Nephron (organoid): Measurements from ENCODE around the gene LMNTD1.

Experiments used
- H3K27ac Mint-ChIP-seq, 3 experiments: 2 replicates each; pipeline ENCODE4 v1.8.0; 2020; ENCODE audit warnings: mixed read lengths in 3 of 3, mild to moderate bottlenecking in 2 of 3, moderate library complexity in 1 of 3
- H3K27me3 Mint-ChIP-seq: 2 replicates; pipeline ENCODE4 v1.8.0; 2021; ENCODE audit warnings: low read depth, mild to moderate bottlenecking, moderate library complexity, mixed read lengths
- H3K36me3 Mint-ChIP-seq: 2 replicates; pipeline ENCODE4 v1.8.0; 2020; ENCODE audit warnings: low read depth, mixed read lengths
- H3K4me1 Mint-ChIP-seq: 2 replicates; pipeline ENCODE4 v1.8.0; 2020; ENCODE audit warnings: mixed read lengths
- H3K4me3 Mint-ChIP-seq, 3 experiments: 2 replicates each; pipeline ENCODE4 v1.8.0; 2020; ENCODE audit warnings: mild to moderate bottlenecking in 3 of 3, mixed read lengths in 3 of 3, moderate library complexity in 2 of 3
- H3K9me3 Mint-ChIP-seq: 2 replicates; pipeline ENCODE4 v1.8.0; 2020; ENCODE audit warnings: mixed read lengths
- CTCF ChIP-seq, 3 experiments: fragments of 200-600 bp; sonication (generic); IDR thresholded peaks; one replicate each; pipeline ENCODE4 v1.5.0; 2021; ENCODE audit warnings: antibody characterized with exemption in 3 of 3; ENCODE audit not compliant: unreplicated experiment in 3 of 3

The LMNTD1 gene

GRCh38 chr12:25590011-25590721 is 37.1 kb upstream of the LMNTD1 start:
- peaks cover 3% of the 10 kb centered on the region for H3K27me3 Mint-ChIP-seq
- peaks cover 10% of the 10 kb centered on the region for H3K4me1 Mint-ChIP-seq
- peaks cover 19% of the 10 kb centered on the region for H3K9me3 Mint-ChIP-seq
- H3K27ac Mint-ChIP-seq, result peak overlapping the region in 1 of 3 experiments; percentile 7
- H3K36me3 Mint-ChIP-seq, result no peaks in the 10 kb centered on the region
- no peak overlapping the region for H3K4me3 Mint-ChIP-seq
- TF ChIP-seq CTCF (IDR thresholded peaks at IDR 0.05; ENCODE audit: unreplicated experiment in 3 of 3), result no peak

GRCh38 chr12:25587346-25587745 is 34.3 kb upstream of the LMNTD1 start:
- Mint-ChIP-seq H3K4me3 (no peak overlapping the region), H3K9me3 (peaks cover 7% of the 10 kb centered on the region), H3K4me1 (peaks cover 25% of the 10 kb centered on the region), H3K27me3 (peaks cover 3% of the 10 kb centered on the region), H3K36me3 (no peaks in the 10 kb centered on the region), H3K27ac (no peak overlapping the region)
- no peak for TF ChIP-seq CTCF (IDR thresholded peaks at IDR 0.05; ENCODE audit: unreplicated experiment in 3 of 3)

DNA sequence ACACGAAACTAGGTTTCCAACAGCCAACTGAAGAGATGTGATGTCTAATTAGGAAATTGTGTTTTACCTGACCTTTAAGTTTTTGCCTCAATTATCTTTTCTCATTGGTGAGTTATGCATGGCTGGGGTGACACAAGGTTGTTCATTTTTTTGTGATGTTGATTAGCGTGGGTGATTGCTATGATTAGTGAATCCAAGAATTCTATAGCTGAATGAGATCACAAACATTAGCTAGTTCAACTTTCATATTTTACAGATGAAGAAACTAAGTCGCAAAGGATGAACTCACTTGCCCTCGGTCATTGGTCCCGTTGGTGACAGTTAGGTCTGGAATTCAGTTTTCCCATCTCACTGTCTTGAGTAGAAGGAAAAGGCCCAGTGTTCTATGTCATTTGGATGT is 32.6 kb upstream of the LMNTD1 start:
- Mint-ChIP-seq H3K9me3 (no peaks in the 10 kb centered on the region), H3K36me3 (no peaks in the 10 kb centered on the region), H3K27ac (peak overlapping the region in 2 of 3 experiments; percentile 26 to 83), H3K4me1 (peaks cover 25% of the 10 kb centered on the region), H3K27me3 (no peaks in the 10 kb centered on the region), H3K4me3 (no peak overlapping the region)
- no peak for TF ChIP-seq CTCF (IDR thresholded peaks at IDR 0.05; ENCODE audit: unreplicated experiment in 3 of 3)

GRCh38 chr12:25585021-25585523 is 32.0 kb upstream of the LMNTD1 start:
- peak overlapping the region; percentile 5 to 83 (median 59) for H3K27ac Mint-ChIP-seq
- H3K4me1 Mint-ChIP-seq, result peaks cover 22% of the 10 kb centered on the region
- no peaks in the 10 kb centered on the region for H3K27me3 Mint-ChIP-seq
- peak overlapping the region in 1 of 3 experiments; percentile 9 for H3K4me3 Mint-ChIP-seq
- TF ChIP-seq CTCF (IDR thresholded peaks at IDR 0.05; ENCODE audit: unreplicated experiment in 3 of 3), result no peak
- H3K36me3 Mint-ChIP-seq, result no peaks in the 10 kb centered on the region
- H3K9me3 Mint-ChIP-seq, result no peaks in the 10 kb centered on the region

- H3K36me3 Mint-ChIP-seq, result no peaks in the 10 kb centered on the region
- no peak overlapping the region for H3K4me3 Mint-ChIP-seq
- H3K9me3 Mint-ChIP-seq, result no peaks in the 10 kb centered on the region
- TF ChIP-seq CTCF (IDR thresholded peaks at IDR 0.05; ENCODE audit: unreplicated experiment in 3 of 3), result no peak
- peaks cover 19% of the 10 kb centered on the region for H3K4me1 Mint-ChIP-seq
- H3K27me3 Mint-ChIP-seq, result no peaks in the 10 kb centered on the region
- peak overlapping the region; percentile 5 to 83 (median 59) for H3K27ac Mint-ChIP-seq
Measured at GRCh38 chr12:25584596-25584995, 31.5 kb upstream of the LMNTD1 start.

- Mint-ChIP-seq H3K36me3 (no peaks in the 10 kb centered on the region), H3K4me3 (no peak overlapping the region), H3K27ac (peak overlapping the region; percentile 45 to 81 (median 47)), H3K27me3 (no peaks in the 10 kb centered on the region), H3K9me3 (no peaks in the 10 kb centered on the region), H3K4me1 (peaks cover 19% of the 10 kb centered on the region)
- TF ChIP-seq CTCF (IDR thresholded peaks at IDR 0.05; ENCODE audit: unreplicated experiment in 3 of 3), result peak in 2 of 3 experiments; percentile 12 to 17
Measured at GRCh38 chr12:25583545-25583944, 30.5 kb upstream of the LMNTD1 start.
